ENCODE results near the gene LRWD1.
"Not testable (repeated sequence)": the region's sequence is repeated elsewhere in the genome, so short reads cannot be mapped to it uniquely, and the experiment has no call there.

The LRWD1 gene

DNA sequence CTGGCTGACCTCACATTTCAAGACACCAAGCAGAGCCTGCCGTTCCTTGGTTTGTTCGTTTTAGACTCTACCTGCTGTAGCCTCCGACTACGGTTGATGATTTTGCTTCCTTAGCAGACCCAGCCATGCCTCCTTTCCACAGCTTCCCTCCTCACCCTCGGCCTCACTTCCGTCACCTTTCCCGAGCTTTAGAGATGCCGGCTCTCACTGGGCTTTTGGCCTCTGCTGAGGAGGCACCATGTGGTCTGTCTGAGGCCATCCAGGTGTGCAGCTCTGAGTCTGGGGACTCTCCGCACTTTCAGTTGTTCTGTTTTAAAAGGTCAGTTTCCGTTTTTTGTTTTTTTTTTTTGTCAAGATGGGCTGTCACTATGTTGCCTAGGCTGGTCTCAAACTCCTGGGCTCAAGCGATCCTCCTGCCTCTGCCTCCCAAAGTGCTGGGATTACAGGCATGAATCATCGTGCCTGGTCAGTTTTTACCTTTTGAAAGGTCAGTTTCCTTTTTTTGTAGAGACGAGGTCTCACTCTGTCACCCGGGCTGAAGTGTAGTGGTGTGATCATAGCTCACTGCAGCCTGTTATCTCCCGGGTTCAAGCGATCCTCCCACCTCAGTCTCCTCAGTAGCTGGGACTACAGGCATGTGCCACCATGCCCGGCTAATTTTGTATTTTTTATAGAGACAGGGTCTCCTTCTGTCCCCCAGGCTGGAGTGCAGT is 19.7 kb upstream of the LRWD1 start:
- DNase-seq (ENCODE audit: low read depth in 3 of 3) = no peak

DNA sequence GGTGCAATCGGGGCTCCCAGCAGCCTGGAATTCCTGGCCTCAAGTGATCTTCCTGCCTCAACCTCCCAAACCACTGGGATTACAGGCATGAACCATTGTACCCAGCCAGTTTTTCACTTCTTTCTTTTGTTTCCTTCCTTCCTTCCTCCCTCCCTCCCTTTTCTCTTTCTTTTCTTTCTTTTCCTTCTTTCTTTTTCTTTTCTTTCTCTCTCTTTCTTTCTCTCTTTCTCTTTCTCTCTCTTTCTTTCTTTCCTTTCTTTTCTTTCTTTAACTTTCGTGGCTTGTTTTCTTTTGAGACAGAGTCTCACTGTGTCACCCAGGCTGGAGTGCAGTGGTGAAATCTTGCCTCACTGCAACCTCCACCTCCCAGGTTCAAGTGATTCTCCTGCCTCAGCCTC is 19.1 kb upstream of the LRWD1 start:
- no peak for DNase-seq (ENCODE audit: low read depth in 3 of 3)

DNA sequence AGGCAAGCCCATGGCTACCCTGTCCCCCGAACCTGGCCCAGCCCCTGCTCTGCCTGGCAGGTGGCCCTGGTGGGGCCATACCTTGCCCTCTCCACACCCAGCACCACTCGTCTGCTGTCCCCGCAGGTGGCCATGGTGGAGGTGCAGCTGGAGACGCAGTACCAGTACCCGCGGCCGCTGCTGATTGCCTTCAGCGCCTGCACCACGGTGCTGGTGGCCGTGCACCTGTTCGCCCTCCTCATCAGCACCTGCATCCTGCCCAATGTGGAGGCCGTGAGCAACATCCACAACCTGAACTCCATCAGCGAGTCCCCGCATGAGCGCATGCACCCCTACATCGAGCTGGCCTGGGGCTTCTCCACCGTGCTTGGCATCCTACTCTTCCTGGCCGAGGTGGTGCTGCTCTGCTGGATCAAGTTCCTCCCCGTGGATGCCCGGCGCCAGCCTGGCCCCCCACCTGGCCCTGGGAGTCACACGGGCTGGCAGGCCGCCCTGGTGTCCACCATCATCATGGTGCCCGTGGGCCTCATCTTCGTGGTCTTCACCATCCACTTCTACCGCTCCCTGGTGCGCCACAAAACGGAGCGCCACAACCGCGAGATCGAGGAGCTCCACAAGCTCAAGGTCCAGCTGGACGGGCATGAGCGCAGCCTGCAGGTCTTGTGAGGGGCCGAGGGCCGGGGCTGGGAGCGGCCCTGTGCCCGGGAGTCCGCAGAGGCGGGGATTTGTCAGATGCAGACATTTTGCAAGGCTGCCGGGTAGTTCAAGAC is 18.2 kb upstream of the LRWD1 start:
- no peak for DNase-seq (ENCODE audit: low read depth in 3 of 3)

- no peak for DNase-seq (ENCODE audit: low read depth in 3 of 3)
Observed at GRCh38 chr7:102447311-102447710, 17.5 kb upstream of the LRWD1 start.

- no peak for DNase-seq (ENCODE audit: low read depth in 3 of 3)
Observed at GRCh38 chr7:102449136-102449535, 15.6 kb upstream of the LRWD1 start.

DNA sequence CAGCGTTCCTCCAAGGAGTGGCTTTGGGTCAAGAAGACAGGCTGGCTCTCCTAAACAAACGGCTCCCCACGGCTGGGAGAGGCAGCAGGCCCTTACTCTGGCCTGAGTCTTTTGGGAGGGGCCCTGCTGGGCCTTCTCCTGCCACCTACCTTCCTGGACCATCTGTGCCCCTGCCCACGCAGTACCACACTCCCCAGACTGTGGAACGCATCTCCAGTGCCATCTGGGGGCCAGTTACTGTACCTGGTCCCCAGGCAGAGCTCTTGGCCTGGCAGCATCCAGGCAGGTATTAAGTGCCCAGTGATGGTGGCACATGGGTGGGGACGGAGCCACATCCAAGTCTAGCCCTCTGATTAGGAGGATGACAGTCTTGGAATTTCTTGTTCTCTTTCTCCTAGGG is 14.5 kb upstream of the LRWD1 start:
- peak in 1 of 3 experiments; percentile 42 for DNase-seq (ENCODE audit: low read depth in 3 of 3)

- DNase-seq (ENCODE audit: low read depth in 3 of 3) = no peak
Observed at GRCh38 chr7:102451371-102452054, 13.3 kb upstream of the LRWD1 start.

DNA sequence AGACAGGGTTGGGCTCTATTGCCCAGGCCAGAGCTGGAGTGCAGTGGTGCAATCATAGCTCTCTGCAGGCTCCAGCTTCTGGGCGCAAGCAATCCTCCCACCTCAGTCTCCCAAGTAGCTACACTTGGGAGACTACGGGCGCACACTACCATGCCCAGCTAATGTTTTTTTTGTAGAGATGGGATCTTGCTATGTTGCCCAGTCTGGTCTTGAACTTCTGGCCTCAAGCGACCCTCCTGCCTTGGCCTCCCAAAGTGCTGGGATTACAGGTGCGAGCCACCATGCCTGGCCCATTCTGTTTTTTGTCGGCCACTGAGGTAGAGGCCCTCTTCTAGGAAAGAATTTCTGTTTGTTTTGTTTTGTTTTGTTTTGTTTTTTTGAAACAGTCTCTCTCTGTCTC is 12.3 kb upstream of the LRWD1 start:
- no peak for DNase-seq (ENCODE audit: low read depth in 3 of 3)

DNA sequence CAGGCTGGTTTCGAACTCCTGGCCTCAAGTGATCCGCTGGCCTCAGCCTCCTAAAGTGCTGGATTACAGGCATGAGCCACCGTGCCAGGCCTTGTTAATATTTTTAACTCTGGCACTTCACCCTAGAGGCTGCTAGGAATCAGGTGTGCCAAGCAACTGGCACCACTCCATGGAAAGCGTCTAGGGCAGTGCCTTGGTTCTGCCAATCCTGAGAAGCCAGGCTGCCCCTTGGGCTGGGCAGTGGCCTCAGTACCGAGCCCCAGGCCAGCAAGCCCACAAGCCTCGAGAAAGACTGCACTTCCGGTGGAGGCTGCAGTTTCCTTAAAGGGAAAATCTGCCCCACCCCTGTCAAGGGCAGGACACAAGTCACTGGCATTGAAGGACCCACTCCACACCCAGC is 11.5 kb upstream of the LRWD1 start:
- DNase-seq (ENCODE audit: low read depth in 3 of 3) = no peak

- DNase-seq (ENCODE audit: low read depth in 3 of 3) = no peak
Observed at GRCh38 chr7:102454468-102454867, 10.3 kb upstream of the LRWD1 start.

- not testable (repeated sequence) for DNase-seq (ENCODE audit: low read depth in 3 of 3)
Observed at GRCh38 chr7:102454932-102455331, 9.9 kb upstream of the LRWD1 start.

DNA sequence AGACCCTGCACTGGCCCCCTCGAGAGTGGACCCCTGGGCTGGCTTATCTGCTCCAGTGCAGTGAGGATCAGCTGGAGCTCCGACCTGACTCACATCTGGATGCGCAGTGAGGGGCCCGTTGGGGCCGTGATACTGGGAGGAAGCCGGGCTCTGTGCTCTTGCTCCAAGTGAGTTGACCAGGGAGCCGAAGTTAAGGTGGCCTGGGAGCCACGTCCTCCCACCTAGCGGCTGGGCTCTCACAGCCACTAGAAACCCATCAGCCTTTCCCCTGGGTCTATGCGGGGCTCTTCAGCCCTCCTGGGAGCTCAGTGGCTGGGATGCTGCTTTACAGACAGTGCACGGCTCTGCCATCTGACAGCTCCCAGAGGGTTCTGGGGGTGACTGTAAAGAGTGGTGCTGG is 9.2 kb upstream of the LRWD1 start:
- DNase-seq (ENCODE audit: low read depth in 3 of 3) = no peak

DNA sequence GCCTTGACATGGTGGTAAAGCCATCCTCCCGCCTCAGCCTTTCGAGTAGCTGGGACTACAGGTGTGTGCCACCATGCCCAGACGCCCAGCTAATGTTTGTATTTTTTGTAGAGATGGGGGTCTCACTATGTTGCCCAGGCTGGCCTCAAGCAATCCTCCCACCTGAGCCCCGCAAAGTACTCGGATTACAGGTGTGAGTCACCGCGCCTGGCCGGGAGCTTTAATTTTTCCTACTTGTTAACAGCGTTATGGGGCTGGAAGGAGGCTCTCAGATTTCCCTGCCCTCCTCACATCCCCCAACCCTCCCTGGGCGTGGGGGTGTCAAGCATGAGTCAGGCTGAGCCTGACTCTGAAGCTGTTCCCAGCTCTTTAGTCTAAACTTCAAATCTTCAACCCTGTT is 8.5 kb upstream of the LRWD1 start:
- no peak for DNase-seq (ENCODE audit: low read depth in 3 of 3)

DNA sequence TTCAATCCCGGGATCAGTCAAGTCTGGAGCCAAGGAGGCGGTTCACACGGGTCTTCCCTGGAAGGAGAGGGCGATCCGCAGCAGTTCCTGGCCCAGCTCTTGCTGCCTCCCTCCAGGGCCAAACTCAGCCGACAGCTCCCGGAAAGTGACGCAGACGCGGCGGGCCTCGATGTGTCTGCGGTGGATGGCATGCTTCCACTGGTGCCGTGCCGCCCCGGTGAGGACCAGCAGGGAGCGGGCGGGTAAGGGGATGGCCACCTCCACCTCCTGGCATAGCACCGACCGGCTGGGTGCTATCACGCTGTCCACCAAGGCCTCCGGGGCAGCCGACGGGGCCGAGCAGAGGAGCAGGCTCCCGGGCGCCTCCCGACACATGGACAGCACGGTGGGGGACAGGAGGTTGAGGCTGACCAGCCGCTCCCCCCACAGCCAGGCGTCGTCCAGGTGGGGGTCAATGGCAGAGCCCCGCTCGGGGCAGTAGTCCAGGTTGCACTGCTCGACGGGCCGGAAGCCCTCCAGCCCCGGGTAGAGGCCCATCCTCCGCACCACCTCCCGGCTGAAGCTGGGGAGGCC is 7.3 kb upstream of the LRWD1 start:
- no peak for DNase-seq (ENCODE audit: low read depth in 3 of 3)

- no peak for DNase-seq (ENCODE audit: low read depth in 3 of 3)
Observed at GRCh38 chr7:102459221-102459844, 5.5 kb upstream of the LRWD1 start.

GRCh38 chr7:102460467-102460866 is 4.3 kb upstream of the LRWD1 start:
- DNase-seq (ENCODE audit: low read depth in 3 of 3) = no peak

DNA sequence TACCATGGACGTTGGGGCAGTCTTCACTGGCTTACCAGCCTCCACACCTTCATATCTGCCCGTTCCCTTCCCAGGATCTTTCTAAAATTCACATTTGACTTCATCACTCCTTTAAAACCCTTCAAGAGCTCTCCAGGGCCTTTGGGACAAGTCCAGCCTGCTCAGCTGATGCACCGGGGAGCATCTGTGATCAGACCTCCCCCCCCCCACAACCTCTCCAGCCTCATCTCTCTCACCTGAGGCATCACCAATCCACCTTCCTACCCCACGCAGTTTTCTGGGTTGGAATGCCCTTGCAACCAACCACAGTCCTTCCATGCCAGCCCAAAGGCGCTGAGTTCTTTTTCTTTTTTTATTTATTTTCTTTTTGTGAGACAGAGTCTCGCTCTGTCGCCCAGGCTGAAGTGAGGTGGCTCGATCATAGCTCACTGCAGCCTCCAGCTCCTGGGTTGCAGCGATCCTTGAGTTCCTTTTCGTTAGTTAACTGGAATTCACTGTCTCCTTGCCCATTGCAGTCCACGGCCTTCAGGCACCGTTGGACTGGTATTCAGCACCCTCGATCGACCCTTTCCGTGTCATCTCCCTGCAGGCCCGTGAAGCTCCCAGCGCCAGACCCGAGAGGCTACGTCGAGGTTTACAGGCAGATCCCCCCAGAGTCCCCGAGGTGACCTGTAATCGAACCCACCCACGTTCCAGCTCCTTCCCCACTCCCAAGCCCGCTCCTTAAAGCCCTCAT is 775 bp upstream of the LRWD1 start:
- DNase-seq (ENCODE audit: low read depth in 3 of 3) = no peak

DNA sequence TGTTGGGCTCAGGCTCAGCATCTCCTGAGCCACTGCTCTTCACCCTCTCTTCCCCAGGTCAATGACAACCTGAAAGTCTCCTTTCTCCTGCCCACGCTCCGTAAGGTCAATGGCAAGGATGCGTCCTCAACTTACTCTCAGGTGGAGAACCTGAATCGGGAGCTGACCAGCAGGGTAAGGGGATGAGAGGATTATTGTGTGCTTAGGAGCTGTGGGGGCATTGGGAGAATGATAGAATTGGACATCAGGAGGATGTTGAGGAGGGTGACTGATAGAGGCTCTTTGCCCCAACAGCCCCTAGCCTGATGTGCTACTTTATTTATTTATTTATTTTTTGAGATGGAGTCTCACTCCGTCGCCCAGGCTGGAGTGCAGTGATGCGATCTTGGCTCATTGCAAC is 1.3 kb downstream of the LRWD1 start:
- DNase-seq (ENCODE audit: low read depth in 3 of 3) = no peak

DNA sequence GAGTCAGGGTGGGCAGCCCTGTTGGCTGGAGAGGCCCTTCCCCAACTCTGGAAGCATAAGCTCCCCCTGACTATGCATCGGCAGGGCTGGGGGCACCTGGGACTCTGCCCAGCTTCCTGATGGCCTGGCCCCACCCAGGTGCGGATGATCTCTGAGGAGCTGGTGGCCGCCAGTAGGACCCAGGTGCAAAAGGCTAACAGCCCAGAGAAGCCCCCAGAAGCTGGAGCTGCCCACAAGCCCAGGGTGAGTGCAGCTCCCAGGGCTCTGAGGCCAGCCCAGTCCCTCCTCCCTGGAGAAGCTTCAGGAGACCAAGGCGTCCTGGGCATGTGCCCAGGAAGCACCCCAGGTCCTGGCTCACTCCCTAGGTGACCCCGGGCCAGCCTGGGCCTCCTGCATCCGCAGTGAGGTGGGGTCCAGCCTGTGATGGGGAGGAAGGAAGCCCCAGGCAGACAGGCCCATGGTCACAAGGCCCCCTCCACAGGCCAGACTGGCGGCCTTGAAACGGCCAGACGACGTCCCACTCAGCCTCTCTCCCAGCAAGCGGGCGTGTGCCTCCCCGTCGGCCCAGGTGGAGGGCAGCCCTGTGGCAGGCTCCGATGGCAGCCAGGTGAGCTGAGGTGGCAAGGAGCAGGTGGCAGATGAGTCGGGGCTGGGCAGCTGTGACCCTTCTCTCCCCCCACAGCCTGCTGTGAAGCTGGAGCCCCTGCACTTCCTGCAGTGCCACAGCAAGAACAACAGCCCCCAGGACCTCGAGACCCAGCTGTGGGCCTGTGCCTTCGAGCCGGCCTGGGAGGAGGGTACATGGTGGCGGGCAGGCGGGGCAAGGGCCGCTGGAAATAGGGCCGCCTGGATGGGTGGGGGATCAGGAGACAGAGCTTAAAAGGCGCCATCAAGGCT is 3.0 kb downstream of the LRWD1 start:
- DNase-seq (ENCODE audit: low read depth in 3 of 3) = no peak

Measured in stimulated activated CD4-positive, alpha-beta T cell treated with anti-CD3 and anti-CD28 coated beads, TNF-alpha, amount 100 ng/mL, for 24 hours (primary cell).